Measurements from ENCODE around the gene HNRNPA0. TPM values are rescaled to one million over a fixed set of nuclear protein-coding genes. Genes with fewer than 3 reads are reported as not detected.
A peak's percentile ranks its signal among the peaks of the same experiment; 100 is the strongest.

HNRNPA0 gene
- total RNA-seq, 4 donors from 2014 or later, result 5.8 to 13.2 (median 7.3) TPM

DNA sequence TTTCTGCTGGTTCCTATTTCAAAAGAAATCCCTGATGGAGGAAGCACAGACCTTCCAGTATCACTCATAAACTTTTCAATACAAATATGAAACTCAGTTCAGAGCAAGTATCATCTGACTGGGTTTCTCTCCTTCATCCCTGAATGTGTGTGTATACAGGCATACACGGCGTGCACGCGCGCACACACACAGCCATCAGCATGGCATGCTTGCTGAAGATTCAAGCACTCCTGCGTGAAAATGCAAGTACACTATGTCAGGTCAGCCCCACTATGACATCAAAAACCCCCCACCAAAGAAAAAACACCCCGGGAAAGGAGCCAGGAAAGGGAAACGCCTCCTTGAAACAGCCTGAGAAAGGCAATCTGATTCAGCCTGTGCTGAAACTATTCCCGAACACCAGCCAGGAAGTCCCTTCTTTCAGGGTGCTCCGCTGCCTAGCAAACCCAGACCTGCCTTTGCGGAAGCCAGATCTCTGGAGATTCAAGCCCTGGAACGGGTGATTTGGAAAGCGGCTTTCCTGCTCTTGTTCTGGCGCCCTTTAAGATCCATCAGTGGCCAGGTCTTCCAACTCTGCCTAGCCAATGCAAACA is 19.1 kb downstream of the HNRNPA0 start:
- H3K4me3 ChIP-seq, result peak overlapping the region; percentile 31 to 46 (median 38)
- no peaks in the 10 kb centered on the region for H3K36me3 ChIP-seq
- H3K9me3 ChIP-seq, result no peaks in the 10 kb centered on the region
- peak; percentile 18 to 53 (median 50) for DNase-seq
- peaks cover 0 to 21% (median 2%) of the 10 kb centered on the region in 4 donors for H3K4me1 ChIP-seq
- TF ChIP-seq, protein P1, sequence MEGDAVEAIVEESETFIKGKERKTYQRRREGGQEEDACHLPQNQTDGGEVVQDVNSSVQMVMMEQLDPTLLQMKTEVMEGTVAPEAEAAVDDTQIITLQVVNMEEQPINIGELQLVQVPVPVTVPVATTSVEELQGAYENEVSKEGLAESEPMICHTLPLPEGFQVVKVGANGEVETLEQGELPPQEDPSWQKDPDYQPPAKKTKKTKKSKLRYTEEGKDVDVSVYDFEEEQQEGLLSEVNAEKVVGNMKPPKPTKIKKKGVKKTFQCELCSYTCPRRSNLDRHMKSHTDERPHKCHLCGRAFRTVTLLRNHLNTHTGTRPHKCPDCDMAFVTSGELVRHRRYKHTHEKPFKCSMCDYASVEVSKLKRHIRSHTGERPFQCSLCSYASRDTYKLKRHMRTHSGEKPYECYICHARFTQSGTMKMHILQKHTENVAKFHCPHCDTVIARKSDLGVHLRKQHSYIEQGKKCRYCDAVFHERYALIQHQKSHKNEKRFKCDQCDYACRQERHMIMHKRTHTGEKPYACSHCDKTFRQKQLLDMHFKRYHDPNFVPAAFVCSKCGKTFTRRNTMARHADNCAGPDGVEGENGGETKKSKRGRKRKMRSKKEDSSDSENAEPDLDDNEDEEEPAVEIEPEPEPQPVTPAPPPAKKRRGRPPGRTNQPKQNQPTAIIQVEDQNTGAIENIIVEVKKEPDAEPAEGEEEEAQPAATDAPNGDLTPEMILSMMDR (IDR thresholded peaks at IDR 0.05), result no peak
- no peak for TF ChIP-seq POLR2A (IDR thresholded peaks at IDR 0.05)
- peak overlapping the region in 2 of 4 donors; percentile 43 to 50 for H3K27ac ChIP-seq
- H3K27me3 ChIP-seq, result no peaks in the 10 kb centered on the region

DNA sequence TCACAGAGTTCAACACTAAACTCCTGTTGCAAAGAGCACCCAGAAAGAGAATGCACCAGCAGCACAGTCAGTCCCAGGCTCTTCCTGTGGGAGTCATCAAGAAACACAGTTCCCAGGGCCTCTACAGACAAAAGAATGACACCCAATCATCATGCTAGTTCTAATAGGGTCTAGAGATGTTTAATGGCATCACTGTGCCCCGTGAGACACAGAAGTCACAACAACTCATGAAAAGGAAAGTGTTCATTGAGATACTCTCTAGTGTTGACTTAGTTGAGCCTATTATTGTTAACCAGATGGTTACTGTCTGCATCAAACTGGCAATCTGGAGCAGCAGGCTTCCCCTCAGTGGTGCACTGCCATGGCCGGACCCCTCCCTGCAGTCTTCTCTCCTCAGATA is 19.8 kb downstream of the HNRNPA0 start:
- no peak overlapping the region for H3K27ac ChIP-seq
- H3K9me3 ChIP-seq, result no peaks in the 10 kb centered on the region
- peak overlapping the region in 1 of 4 donors; percentile 46 for H3K4me3 ChIP-seq
- TF ChIP-seq, protein P1 (IDR thresholded peaks at IDR 0.05), result no peak
- no peak for TF ChIP-seq POLR2A (IDR thresholded peaks at IDR 0.05)
- no peaks in the 10 kb centered on the region for H3K27me3 ChIP-seq
- H3K36me3 ChIP-seq, result no peaks in the 10 kb centered on the region
- DNase-seq, result no peak
- H3K4me1 ChIP-seq, result peaks cover 0 to 21% (median 2%) of the 10 kb centered on the region in 4 donors

DNA sequence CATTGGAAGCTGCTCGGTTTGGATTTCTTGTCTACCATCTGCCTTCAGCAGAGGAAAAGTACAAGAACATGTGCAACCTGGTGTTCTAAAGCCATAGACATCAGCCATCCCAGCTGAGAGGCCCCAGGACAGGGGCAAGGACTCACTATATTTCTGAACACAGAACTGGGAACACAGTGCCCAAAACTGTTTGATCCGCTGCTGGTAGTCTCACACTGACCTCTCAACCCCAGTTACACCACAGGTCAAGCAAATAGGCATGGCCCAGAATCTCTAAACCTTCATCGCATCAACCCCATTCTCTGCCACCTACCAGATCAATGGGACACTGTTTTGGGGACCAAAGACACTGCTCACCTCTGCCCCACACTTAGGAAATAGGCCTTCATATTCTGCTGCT is 20.2 kb downstream of the HNRNPA0 start:
- H3K9me3 ChIP-seq, result no peaks in the 10 kb centered on the region
- peaks cover 0 to 21% (median 2%) of the 10 kb centered on the region in 4 donors for H3K4me1 ChIP-seq
- H3K27me3 ChIP-seq, result no peaks in the 10 kb centered on the region
- no peak for TF ChIP-seq POLR2A (IDR thresholded peaks at IDR 0.05)
- TF ChIP-seq, protein P1 (IDR thresholded peaks at IDR 0.05), result no peak
- no peak for DNase-seq
- H3K27ac ChIP-seq, result no peak overlapping the region
- no peaks in the 10 kb centered on the region for H3K36me3 ChIP-seq
- H3K4me3 ChIP-seq, result no peak overlapping the region

DNA sequence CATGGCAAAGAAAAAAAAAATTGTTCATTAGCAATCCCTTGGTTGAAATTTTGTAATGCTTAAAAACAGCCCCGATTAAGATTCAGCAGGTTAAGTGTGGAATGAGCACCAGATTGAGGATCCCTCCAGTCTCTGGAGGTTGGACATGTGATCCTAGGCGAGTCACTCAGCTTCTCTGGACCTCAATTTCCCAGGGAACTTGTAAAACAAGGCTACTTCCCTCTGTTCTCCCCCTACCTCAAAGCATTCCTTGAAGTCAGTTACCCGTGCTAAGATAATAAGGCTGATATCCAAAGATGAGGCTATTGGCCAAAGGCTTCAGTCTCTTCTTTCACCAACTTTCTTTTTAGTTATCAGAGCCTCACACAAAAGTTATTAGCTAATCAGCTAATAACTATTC is 21.2 kb downstream of the HNRNPA0 start:
- Histone ChIP-seq H3K9me3 (no peaks in the 10 kb centered on the region), H3K4me1 (peaks cover 0 to 21% (median 2%) of the 10 kb centered on the region in 4 donors), H3K4me3 (no peak overlapping the region), H3K27me3 (no peaks in the 10 kb centered on the region), H3K27ac (no peak overlapping the region), H3K36me3 (no peaks in the 10 kb centered on the region)
- no peak for TF ChIP-seq POLR2A (IDR thresholded peaks at IDR 0.05)
- no peak for DNase-seq

DNA sequence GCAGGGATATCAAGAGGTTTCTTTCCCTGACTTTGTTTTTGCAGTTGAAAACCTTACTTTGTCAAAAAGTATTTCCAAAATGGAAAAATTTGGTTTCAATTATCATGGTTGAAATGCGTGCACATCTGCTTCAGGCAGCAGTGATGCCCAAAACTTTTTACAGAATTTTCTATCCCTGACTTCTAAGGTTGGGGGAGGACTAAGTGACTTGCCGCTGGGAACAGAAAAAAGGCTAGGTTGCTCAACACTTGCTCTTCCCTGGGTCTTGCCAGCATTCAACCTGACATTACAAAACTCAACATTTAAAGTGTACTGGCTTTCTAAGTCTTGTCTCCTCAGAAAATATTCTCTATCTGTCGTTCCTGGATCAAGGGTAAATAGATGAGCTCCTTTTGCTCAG is 23.0 kb downstream of the HNRNPA0 start:
- no peak overlapping the region for H3K27ac ChIP-seq
- H3K27me3 ChIP-seq, result no peaks in the 10 kb centered on the region
- H3K4me1 ChIP-seq, result peaks cover 0 to 18% (median 0%) of the 10 kb centered on the region in 4 donors
- H3K36me3 ChIP-seq, result no peaks in the 10 kb centered on the region
- H3K4me3 ChIP-seq, result no peak overlapping the region
- H3K9me3 ChIP-seq, result no peaks in the 10 kb centered on the region
- TF ChIP-seq POLR2A (IDR thresholded peaks at IDR 0.05), result no peak
- TF ChIP-seq, protein P1 (IDR thresholded peaks at IDR 0.05), result no peak
- DNase-seq, result no peak

DNA sequence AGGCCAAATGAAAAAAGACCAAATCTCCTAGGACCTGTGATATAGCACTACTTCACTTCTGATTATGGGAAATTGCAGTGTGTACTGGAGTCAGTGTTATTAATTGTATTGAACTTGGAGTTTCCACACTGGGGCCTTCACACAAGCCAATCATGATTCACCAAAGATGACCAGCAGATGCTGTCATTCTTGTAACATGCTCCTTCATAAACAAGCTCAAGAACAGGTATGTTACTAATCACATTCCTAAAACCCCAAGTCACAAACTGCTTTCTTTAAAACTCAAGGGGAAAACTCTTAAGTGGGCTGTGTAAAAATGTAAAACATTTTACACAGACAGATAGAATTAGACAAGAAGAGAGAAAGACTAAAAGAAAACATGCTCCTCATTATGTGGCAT is 23.8 kb downstream of the HNRNPA0 start:
- H3K4me1 ChIP-seq, result peaks cover 0 to 10% (median 0%) of the 10 kb centered on the region in 4 donors
- H3K27ac ChIP-seq, result no peak overlapping the region
- no peaks in the 10 kb centered on the region for H3K9me3 ChIP-seq
- H3K27me3 ChIP-seq, result no peaks in the 10 kb centered on the region
- H3K4me3 ChIP-seq, result no peak overlapping the region
- TF ChIP-seq, protein P1 (IDR thresholded peaks at IDR 0.05), result no peak
- no peak for TF ChIP-seq POLR2A (IDR thresholded peaks at IDR 0.05)
- no peak for DNase-seq
- H3K36me3 ChIP-seq, result no peaks in the 10 kb centered on the region

Measured in Peyer's patch (tissue), 4 donors.